CD8-positive, alpha-beta memory T cell (primary cell): ENCODE data around the gene DNAH14. TPM values are rescaled to one million over a fixed set of nuclear protein-coding genes. Genes with fewer than 3 reads are reported as not detected.

ENCODE experiments used
- CTCF ChIA-PET: fragments of 350-600 bp; sonication (Branson Sonifier 250); formaldehyde crosslinking; loops from one replicate; lab custom pipeline; 2021; ENCODE audit warnings: antibody characterized with exemption; lab: Charles Lee
- POLR2A ChIA-PET: fragments of 350-600 bp; sonication (Branson Sonifier 250); formaldehyde crosslinking; loops from one replicate; lab custom pipeline; 2021; ENCODE audit warnings: antibody characterized with exemption; lab: Charles Lee
- DNase-seq, 5 donors: peaks; one replicate each; pipeline versions ENCODE4 v3.0.0 to v3.0.0-alpha.2; 2020 to 2022; ENCODE audit warnings: mixed read lengths in 1 of 5
- H3K27ac ChIP-seq: one replicate; pipeline ENCODE4 v1.7.0; 2013; ENCODE audit warnings: low read depth, mild to moderate bottlenecking, low read length, moderate library complexity
- H3K27me3 ChIP-seq: 2 replicates; pipeline ENCODE4 v1.7.0; 2013; ENCODE audit warnings: low read length, mild to moderate bottlenecking; ENCODE audit not compliant: insufficient read depth, poor library complexity, severe bottlenecking
- H3K36me3 ChIP-seq: 2 replicates; pipeline ENCODE4 v1.7.0; 2013; ENCODE audit warnings: mild to moderate bottlenecking, low read length, moderate library complexity; ENCODE audit not compliant: insufficient read depth
- H3K4me1 ChIP-seq: 2 replicates; pipeline ENCODE4 v1.7.0; 2013; ENCODE audit warnings: mild to moderate bottlenecking, low read length, moderate library complexity; ENCODE audit not compliant: insufficient read depth
- H3K4me3 ChIP-seq: 2 replicates; pipeline ENCODE4 v1.7.0; 2013; ENCODE audit warnings: mild to moderate bottlenecking, low read length
- H3K9me3 ChIP-seq: 2 replicates; pipeline ENCODE4 v1.7.0; 2013; ENCODE audit warnings: mild to moderate bottlenecking, low read length
- H3K27ac Mint-ChIP-seq, 8 donors: one replicate each; pipeline ENCODE4 v1.8.0; 2020 to 2021; ENCODE audit warnings: mixed read lengths in 8 of 8, mild to moderate bottlenecking in 6 of 8, inconsistent platforms in 3 of 8, moderate library complexity in 3 of 8
- H3K27me3 Mint-ChIP-seq, 2 donors: one replicate each; pipeline ENCODE4 v1.8.0; 2020 to 2021; ENCODE audit warnings: mixed read lengths in 2 of 2, mild to moderate bottlenecking in 1 of 2, moderate library complexity in 1 of 2
- H3K36me3 Mint-ChIP-seq, 3 donors: one replicate each; pipeline ENCODE4 v1.8.0; 2020 to 2021; ENCODE audit warnings: mixed read lengths in 3 of 3, inconsistent platforms in 1 of 3, mild to moderate bottlenecking in 1 of 3
- H3K4me1 Mint-ChIP-seq, 3 donors: one replicate each; pipeline ENCODE4 v1.8.0; 2020 to 2021; ENCODE audit warnings: mixed read lengths in 3 of 3, inconsistent platforms in 1 of 3, mild to moderate bottlenecking in 1 of 3
- H3K4me3 Mint-ChIP-seq, 7 donors: one replicate each; pipeline ENCODE4 v1.8.0; 2020 to 2021; ENCODE audit warnings: mixed read lengths in 7 of 7, mild to moderate bottlenecking in 6 of 7, moderate library complexity in 4 of 7, inconsistent platforms in 2 of 7
- H3K9me3 Mint-ChIP-seq, 5 donors: one replicate each; pipeline ENCODE4 v1.8.0; 2020 to 2022; ENCODE audit warnings: mixed read lengths in 5 of 5, mild to moderate bottlenecking in 3 of 5, moderate library complexity in 2 of 5, inconsistent platforms in 1 of 5
- polyA plus RNA-seq: library from polyadenylated mRNA; unstranded; fragments of 300-500 nt; fragmentation: Illumina TruSeq; gene quantifications from one replicate; pipeline ENCODE4 v1.2.3, GENCODE V29; 2021
- total RNA-seq, 2 experiments: library from RNA; stranded (reverse); gene quantifications; one replicate each; pipeline ENCODE4 v1.2.3, GENCODE V29; 2021

The DNAH14 gene
- total and polyA plus RNA-seq, 3 experiments from 2014 or later: 0.26 TPM; not detected in 2

DNA sequence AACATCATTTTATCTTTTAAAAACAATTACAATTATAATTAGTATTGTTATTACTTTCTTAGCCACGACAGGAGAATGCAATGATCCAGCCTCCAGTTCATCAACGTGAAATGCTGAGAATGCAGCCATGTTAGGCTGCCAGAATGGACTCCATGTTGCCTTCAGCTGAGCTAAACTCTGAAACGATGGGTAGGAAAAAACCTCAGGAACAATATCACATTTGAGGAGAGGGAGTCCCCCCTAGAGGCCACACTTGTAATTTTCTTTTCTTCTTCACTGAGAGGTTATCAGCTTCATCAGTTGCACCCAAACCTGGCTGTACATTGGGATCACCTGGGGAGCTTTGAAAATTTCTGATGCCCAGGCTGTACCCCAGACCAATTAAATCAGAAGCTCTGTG, 34.6 kb upstream of the DNAH14 start:
- peaks cover 2 to 14% (median 4%) of the 10 kb centered on the region in 5 donors for H3K9me3 Mint-ChIP-seq
- Histone ChIP-seq H3K4me1 (no peaks in the 10 kb centered on the region), H3K4me3 (no peak overlapping the region), H3K27ac (no peak overlapping the region), H3K9me3 (no peaks in the 10 kb centered on the region), H3K36me3 (no peaks in the 10 kb centered on the region), H3K27me3 (no peaks in the 10 kb centered on the region)
- H3K27me3 Mint-ChIP-seq: peaks cover 4 to 20% of the 10 kb centered on the region in 2 donors
- no peak overlapping the region for H3K27ac Mint-ChIP-seq
- H3K36me3 Mint-ChIP-seq: no peaks in the 10 kb centered on the region
- no peaks in the 10 kb centered on the region for H3K4me1 Mint-ChIP-seq
- no peak for DNase-seq
- POLR2A ChIA-PET: no interaction called here
- CTCF ChIA-PET: no interaction called here
- H3K4me3 Mint-ChIP-seq: no peak overlapping the region

- POLR2A ChIA-PET: no interaction called here
- H3K27me3 Mint-ChIP-seq: peaks cover 4 to 24% of the 10 kb centered on the region in 2 donors
- H3K36me3 Mint-ChIP-seq: no peaks in the 10 kb centered on the region
- H3K36me3 ChIP-seq: no peaks in the 10 kb centered on the region
- H3K9me3 ChIP-seq: no peaks in the 10 kb centered on the region
- CTCF ChIA-PET: no interaction called here
- H3K4me1 ChIP-seq: no peaks in the 10 kb centered on the region
- no peaks in the 10 kb centered on the region for H3K4me1 Mint-ChIP-seq
- H3K9me3 Mint-ChIP-seq: peaks cover 2 to 14% (median 4%) of the 10 kb centered on the region in 5 donors
- no peak overlapping the region for H3K27ac ChIP-seq
- no peak for DNase-seq
- H3K27ac Mint-ChIP-seq: no peak overlapping the region
- no peak overlapping the region for H3K4me3 Mint-ChIP-seq
- no peaks in the 10 kb centered on the region for H3K27me3 ChIP-seq
- H3K4me3 ChIP-seq: no peak overlapping the region
Observed at GRCh38 chr1:224896130-224896781, 33.2 kb upstream of the DNAH14 start.

- CTCF ChIA-PET: no interaction called here
- Histone ChIP-seq H3K4me1 (no peaks in the 10 kb centered on the region), H3K36me3 (no peaks in the 10 kb centered on the region), H3K4me3 (no peak overlapping the region), H3K9me3 (no peaks in the 10 kb centered on the region), H3K27ac (no peak overlapping the region), H3K27me3 (no peaks in the 10 kb centered on the region)
- Mint-ChIP-seq H3K4me1 (no peaks in the 10 kb centered on the region), H3K27ac (no peak overlapping the region), H3K4me3 (no peak overlapping the region), H3K27me3 (peaks cover 4 to 24% of the 10 kb centered on the region in 2 donors), H3K36me3 (no peaks in the 10 kb centered on the region), H3K9me3 (peaks cover 2 to 14% (median 4%) of the 10 kb centered on the region in 5 donors)
- DNase-seq: no peak
- POLR2A ChIA-PET: no interaction called here
Observed at GRCh38 chr1:224897529-224898327, 31.7 kb upstream of the DNAH14 start.

- no peak overlapping the region for H3K4me3 Mint-ChIP-seq
- Histone ChIP-seq H3K4me1 (no peaks in the 10 kb centered on the region), H3K4me3 (no peak overlapping the region), H3K9me3 (no peaks in the 10 kb centered on the region), H3K27me3 (no peaks in the 10 kb centered on the region), H3K27ac (no peak overlapping the region), H3K36me3 (no peaks in the 10 kb centered on the region)
- POLR2A ChIA-PET: no interaction called here
- CTCF ChIA-PET: no interaction called here
- H3K4me1 Mint-ChIP-seq: no peaks in the 10 kb centered on the region
- peaks cover 4 to 24% of the 10 kb centered on the region in 2 donors for H3K27me3 Mint-ChIP-seq
- H3K27ac Mint-ChIP-seq: no peak overlapping the region
- no peaks in the 10 kb centered on the region for H3K36me3 Mint-ChIP-seq
- H3K9me3 Mint-ChIP-seq: peaks cover 2 to 14% (median 4%) of the 10 kb centered on the region in 5 donors
- DNase-seq: no peak
Observed at GRCh38 chr1:224898937-224899336, 30.5 kb upstream of the DNAH14 start.

DNA sequence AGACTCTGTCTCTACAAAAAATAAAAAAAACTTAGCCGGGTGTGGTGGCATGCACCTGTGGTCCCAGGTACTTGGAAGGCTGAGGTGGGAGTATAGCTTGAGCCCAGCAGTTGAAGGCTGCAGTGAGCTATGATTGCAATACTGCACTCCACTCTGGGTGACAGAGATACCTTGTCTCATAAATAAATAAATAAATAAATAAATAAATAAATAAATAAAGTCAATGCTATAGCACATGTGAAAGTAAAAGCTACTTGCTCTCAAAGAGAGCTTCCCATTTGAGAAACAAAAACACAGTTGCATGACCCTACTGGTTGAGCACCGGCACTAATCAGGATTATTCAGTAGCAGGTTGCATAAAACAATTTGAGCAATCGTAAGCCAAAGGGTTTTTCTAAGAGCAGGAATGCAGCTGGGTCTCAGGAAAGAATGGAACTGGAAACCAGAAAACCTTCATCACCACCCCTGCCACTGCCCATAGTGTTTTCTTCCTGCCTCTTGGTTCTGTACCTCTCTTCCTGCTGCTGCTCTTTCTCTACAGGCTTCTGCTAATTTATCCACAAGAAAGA, 29.3 kb upstream of the DNAH14 start:
- Histone ChIP-seq H3K27me3 (no peaks in the 10 kb centered on the region), H3K4me1 (no peaks in the 10 kb centered on the region), H3K4me3 (no peak overlapping the region), H3K36me3 (no peaks in the 10 kb centered on the region), H3K27ac (no peak overlapping the region), H3K9me3 (no peaks in the 10 kb centered on the region)
- Mint-ChIP-seq H3K36me3 (no peaks in the 10 kb centered on the region), H3K27ac (no peak overlapping the region), H3K9me3 (peaks cover 2 to 14% (median 4%) of the 10 kb centered on the region in 5 donors), H3K27me3 (peaks cover 4 to 27% of the 10 kb centered on the region in 2 donors), H3K4me1 (no peaks in the 10 kb centered on the region), H3K4me3 (no peak overlapping the region)
- POLR2A ChIA-PET: no interaction called here
- no peak for DNase-seq
- CTCF ChIA-PET: no interaction called here

DNA sequence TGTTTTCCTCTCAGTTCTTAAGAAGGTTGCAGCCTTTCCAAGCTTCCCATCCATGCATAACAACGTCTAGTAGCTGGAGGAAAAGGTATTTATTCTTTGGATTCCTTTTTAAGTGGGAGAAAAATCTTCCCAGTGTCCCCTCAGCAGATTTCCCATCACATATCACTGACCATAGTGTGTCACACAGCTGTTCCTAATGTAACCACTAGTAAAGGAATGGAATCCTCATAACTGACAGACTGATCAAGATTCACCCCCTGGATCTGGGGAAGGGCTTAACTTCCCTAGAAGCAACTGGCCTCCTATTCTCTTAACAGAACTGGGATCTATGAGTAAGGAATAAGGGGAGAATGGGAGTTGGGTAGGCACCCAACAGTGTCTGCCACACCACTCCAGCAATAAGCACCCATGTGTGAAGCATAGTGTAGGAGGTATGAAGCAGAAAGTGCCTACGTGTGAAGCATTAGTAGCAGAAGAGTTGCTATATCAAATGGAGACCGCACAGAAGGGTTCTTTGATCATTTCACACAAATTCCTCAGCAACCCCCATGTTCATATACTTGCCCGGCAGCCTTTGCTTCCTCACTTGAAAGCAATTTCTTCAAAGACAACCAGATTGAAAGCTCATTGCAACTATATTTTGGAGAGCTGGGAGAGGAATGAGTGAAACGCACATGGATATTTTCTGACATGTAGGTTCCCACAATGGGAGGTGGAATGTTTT, 28.2 kb upstream of the DNAH14 start:
- Mint-ChIP-seq H3K4me3 (no peak overlapping the region), H3K9me3 (peaks cover 2 to 14% (median 4%) of the 10 kb centered on the region in 5 donors), H3K27me3 (peaks cover 8 to 31% of the 10 kb centered on the region in 2 donors), H3K4me1 (no peaks in the 10 kb centered on the region), H3K27ac (no peak overlapping the region), H3K36me3 (no peaks in the 10 kb centered on the region)
- Histone ChIP-seq H3K27me3 (no peaks in the 10 kb centered on the region), H3K36me3 (no peaks in the 10 kb centered on the region), H3K9me3 (no peaks in the 10 kb centered on the region), H3K4me3 (no peak overlapping the region), H3K27ac (no peak overlapping the region), H3K4me1 (no peaks in the 10 kb centered on the region)
- no peak for DNase-seq
- ChIA-PET POLR2A (no interaction called here), CTCF (no interaction called here)

DNA sequence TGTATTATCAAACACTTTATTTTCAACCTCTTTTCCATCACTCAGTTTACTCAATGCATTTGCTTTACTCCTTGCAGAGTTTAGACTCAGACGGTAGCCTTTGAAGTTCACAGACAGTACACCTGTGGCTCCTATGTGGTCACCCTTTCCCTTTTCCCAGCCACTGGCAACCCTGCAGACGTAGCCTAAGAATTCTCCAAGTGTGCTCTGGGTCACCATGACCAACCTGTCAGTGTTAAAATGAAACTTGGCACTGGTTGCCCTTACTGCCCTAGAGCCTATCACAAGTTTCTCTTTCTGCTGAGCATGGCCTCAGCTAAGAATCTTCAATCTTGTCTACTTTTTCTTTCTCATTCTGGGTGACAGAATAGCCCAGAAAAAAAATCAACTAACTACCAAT, 25.5 kb upstream of the DNAH14 start:
- H3K4me1 ChIP-seq: no peaks in the 10 kb centered on the region
- no peaks in the 10 kb centered on the region for H3K27me3 ChIP-seq
- no peaks in the 10 kb centered on the region for H3K9me3 ChIP-seq
- Mint-ChIP-seq H3K36me3 (no peaks in the 10 kb centered on the region), H3K4me1 (no peaks in the 10 kb centered on the region), H3K27ac (no peak overlapping the region), H3K4me3 (no peak overlapping the region), H3K9me3 (no peaks in the 10 kb centered on the region), H3K27me3 (peaks cover 11 to 34% of the 10 kb centered on the region in 2 donors)
- DNase-seq: no peak
- ChIA-PET POLR2A (no interaction called here), CTCF (no interaction called here)
- H3K36me3 ChIP-seq: no peaks in the 10 kb centered on the region
- H3K4me3 ChIP-seq: no peak overlapping the region
- H3K27ac ChIP-seq: no peak overlapping the region
